ENCODE data around the gene CRYBG2. TPM values are rescaled to one million over a fixed set of nuclear protein-coding genes. Genes with fewer than 3 reads are reported as not detected.
"Not testable (repeated sequence)": the region's sequence is repeated elsewhere in the genome, so short reads cannot be mapped to it uniquely, and the experiment has no call there.

CRYBG2 gene, protein sequence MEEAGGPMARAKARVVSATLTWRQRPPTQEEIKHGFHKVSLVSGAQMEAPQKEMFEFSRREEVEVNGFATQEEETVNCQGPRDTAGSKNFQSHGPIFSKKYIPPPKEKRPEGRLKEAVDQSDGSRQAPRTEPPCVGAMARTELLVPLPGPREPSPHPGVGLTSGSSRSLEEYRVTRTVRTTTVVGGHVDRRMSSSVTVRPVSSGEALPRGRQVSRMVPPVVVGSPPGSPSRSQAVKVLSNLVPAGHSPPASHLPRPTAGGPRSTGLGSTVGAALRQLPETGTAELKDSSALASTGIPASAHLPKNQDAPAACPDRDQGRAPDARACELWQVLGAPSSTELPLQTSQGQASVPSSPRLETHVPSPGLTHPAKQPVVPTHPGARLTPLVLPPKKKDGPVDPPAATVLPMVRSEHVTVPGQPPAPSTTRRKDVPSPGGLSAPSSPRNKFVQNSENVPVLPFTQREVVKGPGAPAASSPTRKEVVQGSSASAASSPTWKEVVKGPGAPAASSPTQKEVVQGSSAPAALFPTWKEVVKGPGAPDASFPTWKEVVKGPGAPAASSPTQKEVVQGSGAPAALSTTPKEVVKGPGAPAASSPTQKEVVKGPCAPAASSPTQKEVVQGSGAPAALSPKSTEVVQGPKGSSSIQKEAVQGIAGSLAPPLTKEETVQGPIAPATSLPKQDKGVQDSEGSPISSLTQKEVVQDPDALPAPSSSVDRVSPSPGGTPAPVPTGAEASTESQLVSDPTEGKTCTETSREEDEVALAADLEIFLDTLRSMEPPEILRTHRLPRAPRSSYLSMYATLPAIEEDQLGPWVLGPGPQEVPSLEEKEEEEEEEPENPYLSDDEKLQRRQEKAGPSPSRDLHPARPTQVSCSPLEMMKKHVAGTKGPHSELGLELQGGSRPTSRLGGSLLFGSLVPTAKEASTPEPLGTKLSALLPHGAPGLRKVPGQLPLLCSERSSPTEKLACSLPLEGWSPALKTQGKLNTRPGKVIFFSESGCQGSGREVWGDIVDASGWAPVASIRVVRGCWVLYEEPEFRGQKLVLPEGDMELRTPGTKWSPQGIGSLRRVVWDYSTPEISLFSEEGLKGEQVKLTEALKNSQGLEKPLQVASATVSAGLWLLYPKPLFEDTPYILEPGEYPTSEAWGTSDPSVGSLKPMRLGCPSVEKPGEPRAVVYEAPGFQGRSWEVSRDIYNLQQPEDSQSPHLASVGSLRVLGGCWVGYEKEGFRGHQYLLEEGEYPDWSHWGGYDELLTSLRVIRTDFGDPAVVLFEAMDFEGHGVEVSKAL (N-terminal part only)
- polyA plus RNA-seq = 3.1 TPM

DNA sequence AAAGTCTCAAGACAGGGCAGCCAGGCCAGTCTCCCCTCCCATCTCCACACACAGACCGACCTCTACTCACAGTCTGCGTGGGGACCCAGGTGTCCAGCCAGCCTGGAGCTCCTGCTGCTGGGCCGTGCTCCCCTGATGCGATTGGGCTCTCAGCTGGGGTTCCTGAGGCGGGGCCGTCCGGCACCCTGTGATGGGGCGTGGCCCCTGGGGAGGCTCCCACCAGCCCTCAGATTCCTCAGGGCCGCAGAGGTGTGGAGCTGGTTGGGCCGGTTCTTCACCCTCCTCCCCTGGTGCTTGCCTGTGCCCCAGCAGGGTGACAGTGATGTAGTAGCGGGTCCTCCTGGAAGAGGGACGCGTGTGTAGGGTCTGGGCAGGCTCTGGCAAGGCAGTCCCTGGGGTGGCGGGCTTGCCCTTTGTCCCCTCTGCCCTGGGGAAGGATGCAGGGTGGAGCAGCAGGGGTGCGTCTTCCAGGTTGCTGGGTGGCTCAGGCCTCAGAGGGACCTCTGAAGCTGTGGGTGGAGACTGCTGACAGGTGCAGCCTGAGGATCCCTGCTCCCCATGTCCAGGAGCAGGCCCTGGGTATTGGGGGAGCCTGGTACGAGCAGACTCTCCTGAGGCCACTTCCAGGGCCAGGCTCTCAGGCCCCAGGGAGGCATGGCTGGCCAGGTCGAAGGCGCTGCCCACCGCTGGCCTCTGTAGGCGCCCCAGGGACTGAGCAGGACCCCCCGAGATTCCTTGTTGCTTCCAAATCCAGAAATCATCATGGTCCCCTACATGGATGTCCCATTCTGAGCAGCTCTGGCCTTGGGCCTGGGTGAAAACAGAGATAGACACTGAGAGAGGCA, at the start of gene CRYBG2:
Gene CRYBG2, minus strand, starts transcription at position 155 of the 845 bp plus-strand sequence. CDS start 7,473 bp downstream, outside the sequence.
- Mint-ChIP-seq H3K9me3 (no peaks in the 10 kb centered on the region), H3K4me3 (no peak within 1 kb of the TSS), H3K36me3 (no peaks in the 10 kb centered on the region), H3K27ac (no peak within 1 kb of the TSS), H3K4me1 (peaks cover 0 to 4% (median 2%) of the 10 kb centered on the region in 3 donors), H3K27me3 (peaks cover 2% of the 10 kb centered on the region)

DNA sequence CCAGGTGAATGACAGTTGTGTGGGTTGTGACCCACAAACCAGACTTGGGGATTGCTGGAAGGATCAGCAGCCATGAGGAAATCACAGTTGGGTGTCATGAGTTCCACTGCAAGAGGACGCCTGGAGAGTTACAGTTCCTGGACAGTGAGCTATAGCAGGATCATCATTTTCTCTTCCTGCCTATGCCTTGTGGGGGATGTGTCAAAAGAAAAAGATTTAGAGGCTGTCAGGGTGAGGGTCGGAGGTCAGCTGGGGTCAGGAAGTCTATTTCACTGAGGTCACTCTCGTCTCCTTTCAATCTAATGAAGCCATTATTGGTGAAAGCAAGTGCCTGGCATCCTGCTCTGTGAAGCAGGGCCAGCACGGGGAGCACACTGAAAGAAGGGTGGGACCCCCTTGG, 49.7 kb upstream of the CRYBG2 start:
- peaks cover 2 to 4% (median 2%) of the 10 kb centered on the region in 3 donors for H3K4me1 Mint-ChIP-seq
- no peaks in the 10 kb centered on the region for H3K9me3 Mint-ChIP-seq
- H3K27ac Mint-ChIP-seq = no peak overlapping the region
- no peaks in the 10 kb centered on the region for H3K36me3 Mint-ChIP-seq
- peaks cover 21% of the 10 kb centered on the region for H3K27me3 Mint-ChIP-seq
- H3K4me3 Mint-ChIP-seq = no peak overlapping the region

DNA sequence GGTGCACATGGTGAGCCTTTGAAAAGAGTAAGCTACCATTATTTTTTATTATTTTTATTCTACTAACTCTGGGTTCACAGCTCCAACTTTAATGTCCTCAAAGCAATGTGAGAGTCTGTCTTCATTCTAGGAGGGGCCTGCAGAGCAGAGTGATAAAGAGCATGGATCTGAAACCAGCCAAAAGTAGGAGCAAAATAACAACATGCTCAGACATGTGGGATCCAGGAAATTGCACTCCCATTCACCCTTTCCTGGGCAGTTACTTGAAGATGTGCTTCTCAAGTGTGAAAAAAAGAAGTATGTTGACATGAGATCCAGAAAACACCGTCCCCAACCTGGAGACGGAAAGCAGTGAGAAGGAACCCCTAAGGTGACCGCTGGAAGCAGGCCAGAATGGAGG, 48.0 kb upstream of the CRYBG2 start:
- Mint-ChIP-seq H3K4me3 (no peak overlapping the region), H3K9me3 (no peaks in the 10 kb centered on the region), H3K36me3 (peaks cover 3% of the 10 kb centered on the region), H3K4me1 (peaks cover 0 to 2% (median 0%) of the 10 kb centered on the region in 3 donors), H3K27me3 (peaks cover 18% of the 10 kb centered on the region), H3K27ac (no peak overlapping the region)

DNA sequence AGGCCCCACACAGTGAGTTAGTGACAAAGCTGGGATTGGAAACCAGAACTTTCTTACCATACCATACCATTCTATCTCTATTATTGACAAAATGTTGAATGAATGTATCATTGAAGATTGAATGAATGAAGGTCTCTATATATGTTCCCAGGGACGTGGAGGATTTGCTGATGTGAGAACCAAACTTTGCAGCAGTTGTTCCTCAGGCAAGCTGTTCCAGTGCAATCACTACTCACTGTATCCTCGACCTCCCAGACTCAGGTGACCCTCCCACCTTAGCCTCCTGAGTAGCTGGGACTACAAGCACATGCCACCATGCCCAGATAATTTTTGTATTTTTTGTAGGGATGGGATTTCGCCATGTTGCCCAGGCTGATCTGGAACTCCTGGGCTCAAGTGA, 45.1 kb upstream of the CRYBG2 start:
- Mint-ChIP-seq H3K36me3 (peaks cover 3% of the 10 kb centered on the region), H3K27me3 (peaks cover 10% of the 10 kb centered on the region), H3K4me1 (peaks cover 0 to 2% (median 2%) of the 10 kb centered on the region in 3 donors), H3K9me3 (no peaks in the 10 kb centered on the region), H3K27ac (no peak overlapping the region), H3K4me3 (no peak overlapping the region)

DNA sequence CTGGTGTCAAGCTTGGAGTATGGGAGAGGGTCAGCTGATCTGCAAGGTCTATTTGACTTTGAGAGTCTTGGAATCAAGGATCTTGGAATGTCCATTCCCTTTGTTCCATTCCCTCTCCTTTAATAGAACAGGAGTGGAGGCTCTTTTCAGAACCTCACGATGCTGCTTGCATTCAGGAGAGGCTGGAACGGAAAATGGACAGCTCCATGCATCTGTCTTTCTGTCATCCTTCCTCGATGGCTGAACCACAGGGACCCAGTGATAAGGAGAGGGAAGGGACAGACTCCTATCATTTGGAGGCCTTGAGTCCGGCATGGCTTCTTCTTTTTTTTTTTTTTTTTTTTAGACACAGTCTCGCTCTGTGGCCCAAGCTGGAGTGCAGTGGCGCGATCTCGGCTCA, 41.8 kb upstream of the CRYBG2 start:
- Mint-ChIP-seq H3K9me3 (no peaks in the 10 kb centered on the region), H3K4me3 (no peak overlapping the region)

DNA sequence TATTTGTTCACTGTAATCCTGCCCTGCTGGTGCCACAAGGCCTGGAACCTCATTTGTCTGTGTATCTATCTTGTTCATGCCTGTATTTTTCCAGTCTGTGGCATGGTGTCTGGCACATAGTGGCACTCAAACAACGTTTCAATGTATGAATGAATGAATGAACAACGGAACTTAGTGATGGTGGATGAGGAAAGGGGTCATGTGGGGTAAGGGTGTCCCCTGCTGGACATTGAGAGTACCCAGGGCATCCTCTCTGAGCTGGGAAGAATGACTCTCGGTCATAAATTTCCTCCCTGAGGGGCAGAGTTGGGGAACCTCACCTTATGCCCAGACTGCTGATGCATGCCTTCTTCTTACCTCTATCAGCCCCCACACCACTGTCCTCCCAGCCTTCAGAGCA, 37.5 kb upstream of the CRYBG2 start:
- no peaks in the 10 kb centered on the region for H3K36me3 Mint-ChIP-seq
- H3K9me3 Mint-ChIP-seq = no peaks in the 10 kb centered on the region
- H3K4me3 Mint-ChIP-seq = no peak overlapping the region
- peaks cover 0 to 5% (median 0%) of the 10 kb centered on the region in 3 donors for H3K4me1 Mint-ChIP-seq
- H3K27ac Mint-ChIP-seq = peak overlapping the region in 1 of 3 donors; percentile 50
- peaks cover 7% of the 10 kb centered on the region for H3K27me3 Mint-ChIP-seq

More for the DNA sequence above, 41.8 kb upstream of the CRYBG2 start:
- Mint-ChIP-seq H3K36me3 (peaks cover 3% of the 10 kb centered on the region), H3K4me1 (peaks cover 0 to 5% (median 2%) of the 10 kb centered on the region in 3 donors), H3K27me3 (peaks cover 3% of the 10 kb centered on the region), H3K27ac (no peak overlapping the region)

DNA sequence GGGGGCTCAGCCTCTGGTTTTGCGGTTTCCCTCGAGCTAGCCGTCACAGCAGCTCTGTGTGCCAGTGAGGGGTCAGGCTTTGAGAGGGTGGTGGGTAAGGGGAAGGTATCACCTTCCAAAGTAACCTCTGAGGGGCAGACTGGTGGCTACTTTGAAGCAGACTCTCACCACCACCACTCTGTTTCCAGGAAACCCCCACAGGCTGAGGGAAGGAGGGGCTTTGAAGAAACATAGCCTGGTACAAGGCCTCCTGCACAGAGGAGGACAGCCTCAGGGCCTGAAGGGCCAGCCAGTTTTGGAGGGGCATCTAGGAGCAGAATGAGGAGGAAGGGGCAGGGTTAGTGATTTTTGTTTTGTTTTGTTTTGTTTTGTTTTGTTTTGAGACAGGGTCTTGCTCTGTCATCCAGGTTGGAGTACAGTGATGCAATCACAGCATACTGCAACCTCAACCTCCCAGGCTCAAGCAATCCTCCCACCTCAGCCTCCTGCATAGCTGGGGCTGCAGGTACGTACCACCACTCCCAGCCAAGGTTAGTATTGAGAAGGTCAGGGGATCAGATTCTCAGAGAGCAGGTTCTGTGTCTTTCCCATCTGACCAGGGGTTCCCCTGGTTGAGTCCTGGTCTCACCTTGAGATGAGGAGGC, 35.8 kb upstream of the CRYBG2 start:
- Mint-ChIP-seq H3K36me3 (no peaks in the 10 kb centered on the region), H3K4me3 (no peak overlapping the region), H3K27me3 (peaks cover 13% of the 10 kb centered on the region), H3K4me1 (peaks cover 0 to 3% (median 0%) of the 10 kb centered on the region in 3 donors), H3K9me3 (no peaks in the 10 kb centered on the region), H3K27ac (no peak overlapping the region)

DNA sequence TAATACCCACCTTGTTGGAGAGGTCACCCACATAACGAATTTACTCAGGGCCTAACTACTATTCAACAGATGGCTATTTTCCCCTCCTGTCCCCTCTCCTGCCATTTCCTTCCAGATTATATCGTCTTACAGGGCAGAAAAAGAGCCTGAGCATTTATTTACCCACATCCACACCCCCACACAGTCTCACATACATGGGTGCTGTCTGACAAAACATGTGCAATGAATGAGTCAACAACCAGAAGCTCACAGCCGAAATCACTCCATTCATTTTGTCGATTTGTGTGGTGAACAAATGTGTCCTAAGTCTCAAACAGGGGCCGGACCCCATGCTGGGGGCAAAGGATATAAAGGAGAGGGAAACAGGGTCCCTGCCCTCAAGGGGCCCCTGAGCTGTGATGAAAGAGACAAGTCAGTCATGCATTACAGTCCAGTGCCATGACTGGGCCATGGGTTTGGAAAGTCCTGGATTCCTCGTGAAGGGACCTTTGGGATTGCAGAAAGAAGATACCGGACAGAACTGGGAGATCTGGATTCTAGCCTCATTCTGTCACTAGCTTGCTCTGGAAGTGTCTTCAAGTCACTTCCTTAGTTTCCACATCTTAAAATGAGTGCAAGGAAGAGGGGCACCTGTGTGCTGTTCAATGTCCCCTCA, 35.0 kb upstream of the CRYBG2 start:
- peaks cover 13% of the 10 kb centered on the region for H3K27me3 Mint-ChIP-seq
- H3K36me3 Mint-ChIP-seq = no peaks in the 10 kb centered on the region
- H3K27ac Mint-ChIP-seq = no peak overlapping the region
- H3K4me1 Mint-ChIP-seq = peaks cover 0 to 3% (median 0%) of the 10 kb centered on the region in 3 donors
- no peaks in the 10 kb centered on the region for H3K9me3 Mint-ChIP-seq
- H3K4me3 Mint-ChIP-seq = no peak overlapping the region

DNA sequence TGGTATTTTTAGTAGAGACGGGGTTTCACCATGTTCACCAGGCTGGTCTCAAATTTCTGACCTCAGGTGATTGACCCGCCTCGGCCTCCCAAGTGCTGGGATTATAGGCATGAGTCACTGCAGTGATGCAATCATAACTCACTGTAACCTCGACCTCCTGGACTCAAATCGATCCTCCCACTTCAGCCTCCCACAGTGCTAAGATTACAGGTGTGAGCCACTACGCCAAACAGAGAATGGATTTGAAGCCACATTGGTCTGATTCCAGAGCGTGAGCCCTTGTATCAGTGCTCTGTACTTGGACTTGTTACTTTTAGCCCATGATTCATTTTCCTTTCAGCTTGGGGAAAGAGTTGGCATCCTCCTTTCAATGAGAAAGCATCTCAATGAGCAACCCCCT, 33.5 kb upstream of the CRYBG2 start:
- H3K36me3 Mint-ChIP-seq = no peaks in the 10 kb centered on the region
- H3K4me1 Mint-ChIP-seq = peaks cover 0 to 3% (median 0%) of the 10 kb centered on the region in 3 donors
- H3K4me3 Mint-ChIP-seq = peak overlapping the region in 1 of 4 donors; percentile 5
- H3K9me3 Mint-ChIP-seq = no peaks in the 10 kb centered on the region
- peaks cover 13% of the 10 kb centered on the region for H3K27me3 Mint-ChIP-seq
- no peak overlapping the region for H3K27ac Mint-ChIP-seq

DNA sequence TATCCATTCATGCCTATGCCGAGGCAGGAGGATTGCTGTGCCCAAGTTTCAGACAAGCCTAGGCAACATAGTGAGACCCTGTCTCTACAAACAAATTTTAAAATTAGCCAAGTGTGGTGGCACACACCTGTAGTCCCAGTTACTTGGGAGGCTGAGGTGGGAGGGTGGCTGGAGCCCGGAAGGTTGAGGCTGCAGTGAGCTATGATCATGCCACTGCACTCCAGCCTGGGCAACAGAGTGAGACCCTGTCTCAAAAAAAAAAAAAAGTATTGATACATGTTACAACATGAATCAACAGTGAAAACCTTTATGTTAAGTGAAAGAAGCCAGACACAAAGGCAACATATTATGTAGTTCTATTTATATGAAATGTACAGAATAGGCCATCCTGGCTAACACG, 31.1 kb upstream of the CRYBG2 start:
- not testable (repeated sequence) for H3K36me3 Mint-ChIP-seq, H3K4me1 Mint-ChIP-seq, H3K9me3 Mint-ChIP-seq, H3K4me3 Mint-ChIP-seq, H3K27ac Mint-ChIP-seq
- peaks cover 15% of the 10 kb centered on the region for H3K27me3 Mint-ChIP-seq

DNA sequence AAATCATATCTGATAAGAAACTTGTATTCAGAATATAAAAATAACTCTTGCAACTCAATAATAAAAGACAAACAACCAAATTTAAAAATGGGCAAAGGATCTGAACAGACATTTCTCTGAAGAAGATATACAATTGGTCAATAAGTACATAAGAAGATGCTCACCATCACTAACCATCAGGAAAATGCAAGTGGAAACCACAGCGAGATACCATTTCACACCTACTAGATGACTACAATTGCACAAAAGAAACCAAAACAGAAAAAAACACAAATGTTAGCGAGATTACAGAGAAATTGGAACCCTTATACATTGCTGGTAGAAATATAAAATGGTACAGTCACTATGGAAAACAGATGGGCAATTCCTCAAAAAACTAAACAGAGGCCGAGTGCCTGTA, 30.1 kb upstream of the CRYBG2 start:
- H3K4me1 Mint-ChIP-seq = peaks cover 0 to 2% (median 0%) of the 10 kb centered on the region in 3 donors
- H3K4me3 Mint-ChIP-seq = no peak overlapping the region
- no peaks in the 10 kb centered on the region for H3K36me3 Mint-ChIP-seq
- H3K27ac Mint-ChIP-seq = no peak overlapping the region
- H3K9me3 Mint-ChIP-seq = no peaks in the 10 kb centered on the region
- peaks cover 16% of the 10 kb centered on the region for H3K27me3 Mint-ChIP-seq

DNA sequence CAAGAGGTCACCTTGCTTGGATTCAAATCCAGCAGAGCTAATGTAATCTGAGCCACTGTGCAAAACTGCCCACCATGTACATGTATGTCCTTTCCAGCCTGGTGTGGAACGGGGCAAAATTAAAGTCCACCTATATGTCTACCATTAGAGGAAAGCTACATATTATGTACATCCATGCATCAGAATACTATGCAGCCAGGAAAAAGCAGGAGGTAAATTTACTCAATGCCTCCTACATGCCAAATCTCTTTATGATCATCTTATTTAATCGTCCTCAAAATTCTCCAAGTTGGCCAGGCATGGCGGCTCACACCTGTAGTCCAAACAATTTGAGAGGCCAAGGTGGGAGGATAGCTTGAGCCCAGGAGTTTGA, 24.9 kb upstream of the CRYBG2 start:
- peaks cover 3% of the 10 kb centered on the region for H3K27me3 Mint-ChIP-seq
- no peaks in the 10 kb centered on the region for H3K36me3 Mint-ChIP-seq
- peak overlapping the region in 2 of 3 donors; percentile 78 to 88 for H3K27ac Mint-ChIP-seq
- H3K9me3 Mint-ChIP-seq = no peaks in the 10 kb centered on the region
- H3K4me1 Mint-ChIP-seq = peaks cover 21 to 36% (median 27%) of the 10 kb centered on the region in 3 donors
- peak overlapping the region in 2 of 4 donors; percentile 49 to 52 for H3K4me3 Mint-ChIP-seq

Measured in IgD-negative memory B cell (primary cell).